Thyroid gland (tissue), 4 donors: Measurements from ENCODE around the gene MAPT.

ENCODE experiments used
- POLR2A ChIP-seq, 2 donors: fragments of 450-650 bp; IDR thresholded peaks; one replicate each; pipeline ENCODE4 v1.6.1; 2017; ENCODE audit warnings: antibody characterized with exemption in 2 of 2, mild to moderate bottlenecking in 2 of 2, moderate library complexity in 1 of 2
- TF ChIP-seq, protein P1 (sequence below), 6 experiments: fragments of 200-600 bp in 3 of 6; fragments of 450-650 bp in 3 of 6; sonication (generic) in 3 of 6; IDR thresholded peaks; one replicate each; pipeline ENCODE4 v1.5.1; 2016 to 2019; ENCODE audit warnings: antibody characterized with exemption in 6 of 6, mild to moderate bottlenecking in 2 of 6, inconsistent platforms in 1 of 6, moderate library complexity in 1 of 6

DNA sequence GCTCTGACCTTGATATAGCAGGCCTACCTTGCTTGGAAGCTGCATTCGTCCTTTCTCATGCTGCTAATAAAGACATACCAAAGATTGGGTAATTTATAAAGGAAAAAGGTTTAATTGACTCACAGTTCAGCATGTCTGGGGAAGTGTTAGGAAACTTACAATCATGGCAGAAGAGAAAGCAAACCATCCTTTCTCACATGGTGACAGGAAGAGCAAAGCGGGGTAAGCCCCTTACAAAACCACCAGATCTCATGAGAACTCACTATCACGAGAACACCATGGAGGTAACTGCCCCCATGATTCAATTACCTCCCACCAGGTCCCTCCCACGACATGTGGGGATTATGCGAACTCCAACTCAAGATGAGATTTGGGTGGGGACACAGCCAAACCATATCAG, 6.0 kb upstream of the MAPT start:
- TF ChIP-seq, protein P1, sequence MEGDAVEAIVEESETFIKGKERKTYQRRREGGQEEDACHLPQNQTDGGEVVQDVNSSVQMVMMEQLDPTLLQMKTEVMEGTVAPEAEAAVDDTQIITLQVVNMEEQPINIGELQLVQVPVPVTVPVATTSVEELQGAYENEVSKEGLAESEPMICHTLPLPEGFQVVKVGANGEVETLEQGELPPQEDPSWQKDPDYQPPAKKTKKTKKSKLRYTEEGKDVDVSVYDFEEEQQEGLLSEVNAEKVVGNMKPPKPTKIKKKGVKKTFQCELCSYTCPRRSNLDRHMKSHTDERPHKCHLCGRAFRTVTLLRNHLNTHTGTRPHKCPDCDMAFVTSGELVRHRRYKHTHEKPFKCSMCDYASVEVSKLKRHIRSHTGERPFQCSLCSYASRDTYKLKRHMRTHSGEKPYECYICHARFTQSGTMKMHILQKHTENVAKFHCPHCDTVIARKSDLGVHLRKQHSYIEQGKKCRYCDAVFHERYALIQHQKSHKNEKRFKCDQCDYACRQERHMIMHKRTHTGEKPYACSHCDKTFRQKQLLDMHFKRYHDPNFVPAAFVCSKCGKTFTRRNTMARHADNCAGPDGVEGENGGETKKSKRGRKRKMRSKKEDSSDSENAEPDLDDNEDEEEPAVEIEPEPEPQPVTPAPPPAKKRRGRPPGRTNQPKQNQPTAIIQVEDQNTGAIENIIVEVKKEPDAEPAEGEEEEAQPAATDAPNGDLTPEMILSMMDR (IDR thresholded peaks at IDR 0.05) = no peak
- TF ChIP-seq POLR2A (IDR thresholded peaks at IDR 0.05) = no peak
